Gastrocnemius medialis (tissue), 4 donors: ENCODE data around the gene SMYD1.

Experiments used
- POLR2A ChIP-seq, 2 donors: fragments of 450-650 bp; IDR thresholded peaks; one replicate each; pipeline ENCODE4 v1.6.1; 2017; ENCODE audit warnings: antibody characterized with exemption in 2 of 2, mild to moderate bottlenecking in 2 of 2, moderate library complexity in 2 of 2
- TF ChIP-seq, protein P1 (sequence below), 5 experiments: fragments of 450-650 bp in 3 of 5; fragments of 200-600 bp in 2 of 5; sonication (generic) in 2 of 5; IDR thresholded peaks in 4 of 5; conservative IDR thresholded peaks in 1 of 5; 1 replicate in 4 of 5; 2 replicates in 1 of 5; pipeline ENCODE4 v1.5.1; 2016 to 2019; ENCODE audit warnings: antibody characterized with exemption in 5 of 5, mild to moderate bottlenecking in 3 of 5, moderate library complexity in 3 of 5

DNA sequence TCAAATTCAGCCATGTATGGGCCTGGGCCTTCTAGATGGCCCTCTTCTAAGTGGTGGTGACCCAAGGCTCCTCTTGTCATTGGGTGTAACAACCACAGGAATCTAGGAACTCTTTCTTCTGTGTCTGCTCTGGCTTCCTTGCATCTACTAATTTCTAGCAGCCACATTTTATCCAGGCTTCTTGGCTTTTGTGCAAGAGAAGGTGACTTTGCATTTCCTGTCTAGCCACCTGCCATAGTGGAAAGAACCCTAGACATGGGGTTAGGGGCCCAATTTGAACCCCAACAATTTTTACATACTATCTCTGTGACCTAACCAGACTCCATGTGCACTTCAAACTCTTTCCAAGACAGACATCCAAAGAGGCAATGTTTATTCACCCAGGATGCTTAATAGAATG, 25.1 kb downstream of the SMYD1 start:
- TF ChIP-seq, protein P1, sequence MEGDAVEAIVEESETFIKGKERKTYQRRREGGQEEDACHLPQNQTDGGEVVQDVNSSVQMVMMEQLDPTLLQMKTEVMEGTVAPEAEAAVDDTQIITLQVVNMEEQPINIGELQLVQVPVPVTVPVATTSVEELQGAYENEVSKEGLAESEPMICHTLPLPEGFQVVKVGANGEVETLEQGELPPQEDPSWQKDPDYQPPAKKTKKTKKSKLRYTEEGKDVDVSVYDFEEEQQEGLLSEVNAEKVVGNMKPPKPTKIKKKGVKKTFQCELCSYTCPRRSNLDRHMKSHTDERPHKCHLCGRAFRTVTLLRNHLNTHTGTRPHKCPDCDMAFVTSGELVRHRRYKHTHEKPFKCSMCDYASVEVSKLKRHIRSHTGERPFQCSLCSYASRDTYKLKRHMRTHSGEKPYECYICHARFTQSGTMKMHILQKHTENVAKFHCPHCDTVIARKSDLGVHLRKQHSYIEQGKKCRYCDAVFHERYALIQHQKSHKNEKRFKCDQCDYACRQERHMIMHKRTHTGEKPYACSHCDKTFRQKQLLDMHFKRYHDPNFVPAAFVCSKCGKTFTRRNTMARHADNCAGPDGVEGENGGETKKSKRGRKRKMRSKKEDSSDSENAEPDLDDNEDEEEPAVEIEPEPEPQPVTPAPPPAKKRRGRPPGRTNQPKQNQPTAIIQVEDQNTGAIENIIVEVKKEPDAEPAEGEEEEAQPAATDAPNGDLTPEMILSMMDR (IDR thresholded peaks at IDR 0.05 in 4 of 5, conservative IDR thresholded peaks at IDR 0.05 in 1 of 5): no peak
- no peak for TF ChIP-seq POLR2A (IDR thresholded peaks at IDR 0.05)
